NCI-H1092 (cell line): ENCODE data around the gene RMP24.
"Not testable (repeated sequence)": the region's sequence is repeated elsewhere in the genome, so short reads cannot be mapped to it uniquely, and the experiment has no call there.

Experiments
- DNase-seq: peaks from one replicate; lab custom pipeline; 2025; lab: John Stamatoyannopoulos, UW

RMP24 gene

GRCh38 chr18:35972197-35973000, at the start of gene RMP24:
Gene RMP24 (plus strand): TSS chr18:35972679.
- peak; percentile 97 for DNase-seq

- DNase-seq, result no peak
These were observed 48.4 kb upstream of the RMP24 start for GRCh38 chr18:35923939-35924684.

- no peak for DNase-seq
These were observed 45.6 kb upstream of the RMP24 start for GRCh38 chr18:35926884-35927283.

- no peak for DNase-seq
These were observed 45.0 kb upstream of the RMP24 start for GRCh38 chr18:35927430-35927829.

GRCh38 chr18:35933982-35934381, 38.5 kb upstream of the RMP24 start:
- DNase-seq, result no peak

- no peak for DNase-seq
These were observed 37.6 kb upstream of the RMP24 start for GRCh38 chr18:35934891-35935290.

- DNase-seq, result no peak
These were observed 36.7 kb upstream of the RMP24 start for GRCh38 chr18:35935805-35936204.

- DNase-seq, result no peak
These were observed 35.5 kb upstream of the RMP24 start for GRCh38 chr18:35936951-35937350.

GRCh38 chr18:35938158-35938557, 34.3 kb upstream of the RMP24 start:
- DNase-seq, result no peak

GRCh38 chr18:35938562-35938961, 33.9 kb upstream of the RMP24 start:
- no peak for DNase-seq

GRCh38 chr18:35939138-35939537, 33.3 kb upstream of the RMP24 start:
- no peak for DNase-seq

- no peak for DNase-seq
These were observed 31.2 kb upstream of the RMP24 start for GRCh38 chr18:35941299-35941698.

- no peak for DNase-seq
These were observed 30.3 kb upstream of the RMP24 start for GRCh38 chr18:35942133-35942532.

GRCh38 chr18:35942661-35943060, 29.8 kb upstream of the RMP24 start:
- no peak for DNase-seq

GRCh38 chr18:35948080-35948479, 24.4 kb upstream of the RMP24 start:
- DNase-seq, result no peak

- no peak for DNase-seq
These were observed 23.4 kb upstream of the RMP24 start for GRCh38 chr18:35949090-35949489.

GRCh38 chr18:35949903-35950627, 22.4 kb upstream of the RMP24 start:
- DNase-seq, result peak; percentile 76

GRCh38 chr18:35950628-35950982, 21.9 kb upstream of the RMP24 start:
- DNase-seq, result no peak

GRCh38 chr18:35953688-35954087, 18.8 kb upstream of the RMP24 start:
- no peak for DNase-seq

GRCh38 chr18:35956226-35956625, 16.3 kb upstream of the RMP24 start:
- DNase-seq, result no peak

GRCh38 chr18:35962320-35962719, 10.2 kb upstream of the RMP24 start:
- DNase-seq, result no peak

GRCh38 chr18:35964319-35964718, 8.2 kb upstream of the RMP24 start:
- no peak for DNase-seq

GRCh38 chr18:35967866-35968265, 4.6 kb upstream of the RMP24 start:
- DNase-seq, result not testable (repeated sequence)
